WTC11 (cell line): ENCODE results near the gene NTRK1. TPM values are rescaled to one million over a fixed set of nuclear protein-coding genes. Genes with fewer than 3 reads are reported as not detected.

ENCODE experiments used
- ATAC-seq: fragments of 200-7000 bp; cut with Tn5 transposase; 2 replicates; pipeline ENCODE4 v1.10.0; 2021; ENCODE audit warnings: mild to moderate bottlenecking, moderate library complexity
- CTCF ChIA-PET: fragments of 300-600 bp; sonication (Branson Sonifier 250); formaldehyde crosslinking; loops from one replicate; lab custom pipeline; 2021; ENCODE audit warnings: antibody characterized with exemption; lab: Charles Lee
- POLR2A ChIA-PET: fragments of 350-600 bp; sonication (Branson Sonifier 250); formaldehyde crosslinking; loops from one replicate; lab custom pipeline; 2021; ENCODE audit warnings: antibody characterized with exemption; lab: Charles Lee
- DNase-seq: peaks from one replicate; pipeline ENCODE4 v3.0.0; 2021; ENCODE audit warnings: low spot score
- H3K27ac Mint-ChIP-seq: 2 replicates; pipeline ENCODE4 v1.8.0; 2021; ENCODE audit warnings: mixed read lengths
- H3K27me3 Mint-ChIP-seq: 2 replicates; pipeline ENCODE4 v1.8.0; 2021; ENCODE audit warnings: low read depth, mild to moderate bottlenecking, moderate library complexity, mixed read lengths
- H3K36me3 Mint-ChIP-seq: 2 replicates; pipeline ENCODE4 v1.8.0; 2021; ENCODE audit warnings: mixed read lengths
- H3K4me1 Mint-ChIP-seq: 2 replicates; pipeline ENCODE4 v1.8.0; 2022; ENCODE audit warnings: mixed read lengths
- H3K4me3 Mint-ChIP-seq: 2 replicates; pipeline ENCODE4 v1.8.0; 2021; ENCODE audit warnings: mild to moderate bottlenecking, moderate library complexity, mixed read lengths
- H3K9me3 Mint-ChIP-seq: 2 replicates; pipeline ENCODE4 v1.8.0; 2021; ENCODE audit warnings: mixed read lengths
- ELF4 ChIP-seq: sonication (generic); formaldehyde crosslinking; IDR thresholded peaks from 2 replicates; pipeline ENCODE4 v1.8.1; 2022; ENCODE audit warnings: low read depth, mild to moderate bottlenecking, moderate library complexity, missing genetic modification reagents
- ETV6 ChIP-seq: sonication (generic); formaldehyde crosslinking; IDR thresholded peaks from 2 replicates; pipeline ENCODE4 v1.8.1; 2022; ENCODE audit warnings: mild to moderate bottlenecking, missing genetic modification reagents
- GTF2I ChIP-seq: fragments of 250-450 bp; sonication (Bioruptor Pico); conservative IDR thresholded peaks from 2 replicates; pipeline ENCODE4 v1.4.0; 2021; ENCODE audit warnings: mild to moderate bottlenecking
- JAZF1 ChIP-seq: fragments of 250-450 bp; sonication (Bioruptor Pico); IDR thresholded peaks from 2 replicates; pipeline ENCODE4 v1.9.0; 2021; ENCODE audit warnings: moderate library complexity, mild to moderate bottlenecking, inconsistent platforms
- KAT7 ChIP-seq: sonication (generic); formaldehyde crosslinking; IDR thresholded peaks from 2 replicates; pipeline ENCODE4 v1.8.1; 2023; ENCODE audit warnings: missing genetic modification reagents, mild to moderate bottlenecking, borderline replicate concordance
- NFE2L1 ChIP-seq: sonication (generic); formaldehyde crosslinking; IDR thresholded peaks from 2 replicates; pipeline ENCODE4 v1.8.1; 2023; ENCODE audit warnings: missing genetic modification reagents
- total RNA-seq: library from RNA; stranded (reverse); gene quantifications from 3 replicates; pipeline ENCODE4 v1.2.3, GENCODE V29; 2021
- TF ChIP-seq, protein P1 (sequence below): sonication (generic); formaldehyde crosslinking; IDR thresholded peaks from 2 replicates; pipeline ENCODE4 v1.8.0; 2022; ENCODE audit warnings: missing genetic modification reagents
- TF ChIP-seq, protein P2 (sequence below): sonication (generic); formaldehyde crosslinking; IDR thresholded peaks from 2 replicates; pipeline ENCODE4 v1.8.1; 2022; ENCODE audit warnings: mild to moderate bottlenecking, missing genetic modification reagents, moderate library complexity, borderline replicate concordance
- TF ChIP-seq, protein P3 (sequence below): fragments of 200-600 bp; IDR thresholded peaks from 2 replicates; pipeline ENCODE4 v1.8.0; 2022; ENCODE audit warnings: antibody characterized with exemption
- TF ChIP-seq, protein P4 (sequence below): sonication (generic); formaldehyde crosslinking; IDR thresholded peaks from 2 replicates; pipeline ENCODE4 v1.8.1; 2023; ENCODE audit warnings: mild to moderate bottlenecking, missing genetic modification reagents

The NTRK1 gene
- total RNA-seq, 1 experiment from 2014 or later: 0.42 TPM

DNA sequence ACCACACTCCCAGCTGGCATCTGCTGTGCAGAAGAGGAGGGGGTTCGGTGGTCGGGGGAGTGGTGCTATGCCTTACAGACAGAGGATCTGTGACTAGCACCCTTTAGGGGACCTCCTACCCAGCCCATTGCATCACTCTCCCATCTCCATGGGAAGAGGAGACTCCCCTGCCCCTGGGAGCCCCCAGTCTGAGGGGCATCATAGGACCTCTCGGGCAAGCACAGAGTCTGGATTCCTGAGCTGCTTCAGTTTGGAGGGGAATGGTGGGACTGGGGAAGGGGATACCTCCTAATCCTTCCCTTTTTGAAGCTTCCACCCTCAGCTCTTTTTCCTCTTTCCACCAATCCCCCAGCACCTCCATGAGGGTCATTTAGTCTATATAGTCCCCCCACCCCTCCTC, 3.1 kb upstream of the NTRK1 start (continued):
- TF ChIP-seq, protein P1, sequence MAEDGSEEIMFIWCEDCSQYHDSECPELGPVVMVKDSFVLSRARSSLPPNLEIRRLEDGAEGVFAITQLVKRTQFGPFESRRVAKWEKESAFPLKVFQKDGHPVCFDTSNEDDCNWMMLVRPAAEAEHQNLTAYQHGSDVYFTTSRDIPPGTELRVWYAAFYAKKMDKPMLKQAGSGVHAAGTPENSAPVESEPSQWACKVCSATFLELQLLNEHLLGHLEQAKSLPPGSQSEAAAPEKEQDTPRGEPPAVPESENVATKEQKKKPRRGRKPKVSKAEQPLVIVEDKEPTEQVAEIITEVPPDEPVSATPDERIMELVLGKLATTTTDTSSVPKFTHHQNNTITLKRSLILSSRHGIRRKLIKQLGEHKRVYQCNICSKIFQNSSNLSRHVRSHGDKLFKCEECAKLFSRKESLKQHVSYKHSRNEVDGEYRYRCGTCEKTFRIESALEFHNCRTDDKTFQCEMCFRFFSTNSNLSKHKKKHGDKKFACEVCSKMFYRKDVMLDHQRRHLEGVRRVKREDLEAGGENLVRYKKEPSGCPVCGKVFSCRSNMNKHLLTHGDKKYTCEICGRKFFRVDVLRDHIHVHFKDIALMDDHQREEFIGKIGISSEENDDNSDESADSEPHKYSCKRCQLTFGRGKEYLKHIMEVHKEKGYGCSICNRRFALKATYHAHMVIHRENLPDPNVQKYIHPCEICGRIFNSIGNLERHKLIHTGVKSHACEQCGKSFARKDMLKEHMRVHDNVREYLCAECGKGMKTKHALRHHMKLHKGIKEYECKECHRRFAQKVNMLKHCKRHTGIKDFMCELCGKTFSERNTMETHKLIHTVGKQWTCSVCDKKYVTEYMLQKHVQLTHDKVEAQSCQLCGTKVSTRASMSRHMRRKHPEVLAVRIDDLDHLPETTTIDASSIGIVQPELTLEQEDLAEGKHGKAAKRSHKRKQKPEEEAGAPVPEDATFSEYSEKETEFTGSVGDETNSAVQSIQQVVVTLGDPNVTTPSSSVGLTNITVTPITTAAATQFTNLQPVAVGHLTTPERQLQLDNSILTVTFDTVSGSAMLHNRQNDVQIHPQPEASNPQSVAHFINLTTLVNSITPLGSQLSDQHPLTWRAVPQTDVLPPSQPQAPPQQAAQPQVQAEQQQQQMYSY (CRISPR knock-in tag): no peak
- no peak for TF ChIP-seq JAZF1 (CRISPR knock-in tag)
- TF ChIP-seq, all 79 proteins: peak for 0

DNA sequence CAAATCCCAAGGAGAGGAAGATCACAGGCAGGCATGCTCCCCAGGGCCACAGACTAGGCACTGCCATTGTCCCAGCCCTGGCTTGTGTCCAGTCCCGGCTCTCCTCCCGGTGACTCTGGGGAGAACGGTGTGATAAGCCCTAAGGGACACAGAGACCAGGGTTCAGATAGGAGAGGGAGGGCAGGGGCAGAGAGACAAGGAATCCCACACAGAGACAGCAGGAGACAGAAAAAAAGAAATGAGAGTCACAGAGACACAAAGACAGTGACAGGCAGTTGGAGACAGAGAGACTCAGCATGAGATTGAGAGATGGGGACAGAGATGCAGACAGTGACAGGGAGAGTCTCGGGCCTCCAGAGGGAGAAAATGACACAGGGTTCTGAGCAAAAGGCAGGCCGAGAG, 2.1 kb upstream of the NTRK1 start:
- peak overlapping the region; percentile 61 for H3K4me3 Mint-ChIP-seq
- TF ChIP-seq NFE2L1 (CRISPR knock-in tag): no peak
- TF ChIP-seq ETV6 (CRISPR knock-in tag): no peak
- TF ChIP-seq, protein P2, sequence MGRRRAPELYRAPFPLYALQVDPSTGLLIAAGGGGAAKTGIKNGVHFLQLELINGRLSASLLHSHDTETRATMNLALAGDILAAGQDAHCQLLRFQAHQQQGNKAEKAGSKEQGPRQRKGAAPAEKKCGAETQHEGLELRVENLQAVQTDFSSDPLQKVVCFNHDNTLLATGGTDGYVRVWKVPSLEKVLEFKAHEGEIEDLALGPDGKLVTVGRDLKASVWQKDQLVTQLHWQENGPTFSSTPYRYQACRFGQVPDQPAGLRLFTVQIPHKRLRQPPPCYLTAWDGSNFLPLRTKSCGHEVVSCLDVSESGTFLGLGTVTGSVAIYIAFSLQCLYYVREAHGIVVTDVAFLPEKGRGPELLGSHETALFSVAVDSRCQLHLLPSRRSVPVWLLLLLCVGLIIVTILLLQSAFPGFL (CRISPR knock-in tag): no peak
- TF ChIP-seq, all 79 proteins: peak for 0
- Mint-ChIP-seq H3K4me1 (peaks cover 10% of the 10 kb centered on the region), H3K27me3 (peaks cover 90% of the 10 kb centered on the region), H3K9me3 (no peaks in the 10 kb centered on the region), H3K36me3 (no peaks in the 10 kb centered on the region), H3K27ac (no peak overlapping the region)
- POLR2A ChIA-PET: interaction anchor here (1.0 to 1.4 kb wide), 2 partner anchors 9 to 132 kb away, joined by 3 to 4 read pairs; no protein-coding TSS in a partner anchor
- CTCF ChIA-PET: interaction anchor here (0.6 to 9.9 kb wide), 28 partner anchors 10 to 850 kb away, joined by 3 to 211 read pairs (median 19); partner anchors contain the start of genes CRABP2, ISG20L2, LRRC71 and METTL25B
- DNase-seq: no peak
- ATAC-seq: no peak

DNA sequence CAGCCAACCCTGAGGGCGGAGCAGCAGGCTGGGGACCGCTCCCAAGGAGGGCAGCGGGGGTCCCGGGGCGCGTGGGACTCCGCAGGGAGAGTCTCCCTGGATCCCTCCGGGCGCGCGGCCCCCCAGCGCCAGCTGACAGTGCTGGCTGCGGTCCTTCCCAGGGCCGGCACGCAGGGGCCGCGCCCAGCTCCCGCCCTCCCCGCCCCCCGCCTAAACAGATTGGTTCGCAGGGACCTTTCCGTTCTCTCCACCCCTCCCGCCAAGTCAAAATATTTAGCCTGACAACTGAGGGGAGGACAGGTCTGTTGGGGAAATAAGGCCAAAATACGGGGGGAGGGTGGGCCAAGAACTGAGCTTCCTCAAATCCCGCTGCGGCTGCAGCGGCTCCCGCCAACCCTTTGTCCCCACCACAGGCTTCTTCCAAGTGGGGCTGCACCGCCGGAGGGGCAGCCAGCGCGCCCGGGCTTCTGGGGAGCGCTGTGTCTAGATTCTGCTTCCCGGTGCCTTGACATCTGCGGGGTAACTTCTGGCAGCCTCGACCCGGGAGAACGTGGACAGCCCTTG, 1.6 kb upstream of the NTRK1 start, which contains the start of gene INSRR:
TSS of gene INSRR (minus strand) at position 159 of the 564 bp plus-strand sequence. CDS start 496 bp downstream, outside the sequence.
- ATAC-seq (peak; percentile 7), DNase-seq (no peak)
- H3K4me3 Mint-ChIP-seq: peak within 1 kb of the TSS; percentile 89
- H3K36me3 Mint-ChIP-seq: no peaks in the 10 kb centered on the region
- peaks cover 90% of the 10 kb centered on the region for H3K27me3 Mint-ChIP-seq
- H3K4me1 Mint-ChIP-seq: peaks cover 10% of the 10 kb centered on the region
- ChIA-PET POLR2A (interaction anchor here (1.0 to 1.9 kb wide), 3 partner anchors 9 to 170 kb away, joined by 3 to 5 read pairs (median 4); no protein-coding TSS in a partner anchor), CTCF (interaction anchor here (0.7 to 9.9 kb wide), 45 partner anchors 10 to 239 kb away, joined by 3 to 211 read pairs (median 9); partner anchors contain the start of genes CRABP2, ISG20L2, LRRC71 and METTL25B)
- H3K27ac Mint-ChIP-seq: no peak within 1 kb of the TSS
- no peaks in the 10 kb centered on the region for H3K9me3 Mint-ChIP-seq
- TF ChIP-seq, protein P3, sequence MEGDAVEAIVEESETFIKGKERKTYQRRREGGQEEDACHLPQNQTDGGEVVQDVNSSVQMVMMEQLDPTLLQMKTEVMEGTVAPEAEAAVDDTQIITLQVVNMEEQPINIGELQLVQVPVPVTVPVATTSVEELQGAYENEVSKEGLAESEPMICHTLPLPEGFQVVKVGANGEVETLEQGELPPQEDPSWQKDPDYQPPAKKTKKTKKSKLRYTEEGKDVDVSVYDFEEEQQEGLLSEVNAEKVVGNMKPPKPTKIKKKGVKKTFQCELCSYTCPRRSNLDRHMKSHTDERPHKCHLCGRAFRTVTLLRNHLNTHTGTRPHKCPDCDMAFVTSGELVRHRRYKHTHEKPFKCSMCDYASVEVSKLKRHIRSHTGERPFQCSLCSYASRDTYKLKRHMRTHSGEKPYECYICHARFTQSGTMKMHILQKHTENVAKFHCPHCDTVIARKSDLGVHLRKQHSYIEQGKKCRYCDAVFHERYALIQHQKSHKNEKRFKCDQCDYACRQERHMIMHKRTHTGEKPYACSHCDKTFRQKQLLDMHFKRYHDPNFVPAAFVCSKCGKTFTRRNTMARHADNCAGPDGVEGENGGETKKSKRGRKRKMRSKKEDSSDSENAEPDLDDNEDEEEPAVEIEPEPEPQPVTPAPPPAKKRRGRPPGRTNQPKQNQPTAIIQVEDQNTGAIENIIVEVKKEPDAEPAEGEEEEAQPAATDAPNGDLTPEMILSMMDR: no peak
- TF ChIP-seq KAT7 (CRISPR knock-in tag) (no peak), ELF4 (no peak), GTF2I (peak; percentile 61; the same call in 1 of the 2 replicates)
- TF ChIP-seq, protein P4, sequence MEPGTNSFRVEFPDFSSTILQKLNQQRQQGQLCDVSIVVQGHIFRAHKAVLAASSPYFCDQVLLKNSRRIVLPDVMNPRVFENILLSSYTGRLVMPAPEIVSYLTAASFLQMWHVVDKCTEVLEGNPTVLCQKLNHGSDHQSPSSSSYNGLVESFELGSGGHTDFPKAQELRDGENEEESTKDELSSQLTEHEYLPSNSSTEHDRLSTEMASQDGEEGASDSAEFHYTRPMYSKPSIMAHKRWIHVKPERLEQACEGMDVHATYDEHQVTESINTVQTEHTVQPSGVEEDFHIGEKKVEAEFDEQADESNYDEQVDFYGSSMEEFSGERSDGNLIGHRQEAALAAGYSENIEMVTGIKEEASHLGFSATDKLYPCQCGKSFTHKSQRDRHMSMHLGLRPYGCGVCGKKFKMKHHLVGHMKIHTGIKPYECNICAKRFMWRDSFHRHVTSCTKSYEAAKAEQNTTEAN (CRISPR knock-in tag): no peak
